ENCODE results near the gene AATK. TPM values are rescaled to one million over a fixed set of nuclear protein-coding genes. Genes with fewer than 3 reads are reported as not detected.

The AATK gene
- polyA plus RNA-seq, 1 of the 3 experiments (the other 2 are of a cell fraction), result 0.51 TPM

GRCh38 chr17:81138083-81138482 lies 27.9 kb downstream of the AATK start:
- Histone ChIP-seq H4K20me1 (ENCODE audit: insufficient read depth) (no peaks in the 10 kb centered on the region), H3K27ac (ENCODE audit: low read depth in 2 of 2, low read length in 1 of 2) (no peak overlapping the region), H3K36me3 (replicated peaks in 1 of 2; ENCODE audit: control insufficient read depth in 1 of 2, insufficient read depth in 2 of 2, low read length in 1 of 2) (no peaks in the 10 kb centered on the region), H3K9ac (no peak overlapping the region), H2AFZ (ENCODE audit: low read depth) (no peak overlapping the region), H3K4me1 (ENCODE audit: control insufficient read depth in 1 of 2, insufficient read depth in 2 of 2, low read depth in 1 of 2, low read length in 1 of 2) (peaks cover 0 to 7% of the 10 kb centered on the region in 2 experiments; a peak in 1 of 4 replicates), H3F3A (replicated peaks; ENCODE audit: insufficient read depth) (peaks cover 12% of the 10 kb centered on the region), H3K27me3 (ENCODE audit: insufficient read depth) (no peaks in the 10 kb centered on the region), H3K4me3 (ENCODE audit: low read depth in 2 of 2, low read length in 1 of 2) (no peak overlapping the region), H3K79me2 (ENCODE audit: insufficient read depth) (no peaks in the 10 kb centered on the region), H3K9me2 (no peaks in the 10 kb centered on the region), H3K9me3 (no peaks in the 10 kb centered on the region), H3K4me2 (no peak overlapping the region)
- 78% methylated on average over 15 of the region's 15 CpGs for WGBS (ENCODE audit: low lambda C conversion rate)
- ChIA-PET CTCF (no interaction called here), POLR2A (no interaction called here)
- TF ChIP-seq REST (IDR thresholded peaks at IDR 0.05; ENCODE audit: low read depth, low read length) (no peak), FOSL2 (IDR thresholded peaks at IDR 0.05; ENCODE audit: borderline replicate concordance, low read depth) (no peak), ELF1 (IDR thresholded peaks at IDR 0.05) (no peak), YY1 (IDR thresholded peaks at IDR 0.05; ENCODE audit: low read depth) (no peak), RCOR1 (IDR thresholded peaks at IDR 0.05; ENCODE audit: low read length) (no peak), USF1 (IDR thresholded peaks at IDR 0.05; ENCODE audit: borderline replicate concordance, low read depth) (no peak), POLR2AphosphoS5 (IDR thresholded peaks at IDR 0.05; ENCODE audit: low read depth, low read length) (no peak), MEF2A (IDR thresholded peaks at IDR 0.05; ENCODE audit: borderline replicate concordance, low read depth) (no peak), TAF1 (IDR thresholded peaks at IDR 0.05; ENCODE audit: borderline replicate concordance, low read depth, low read length) (no peak), SMC3 (IDR thresholded peaks at IDR 0.05; ENCODE audit: low read depth, low read length) (no peak), USF2 (IDR thresholded peaks at IDR 0.05; ENCODE audit: borderline replicate concordance, low read depth, low read length) (no peak), TEAD4 (IDR thresholded peaks at IDR 0.05; ENCODE audit: borderline replicate concordance, insufficient read depth) (no peak)
- no peak for DNase-seq

- POLR2A ChIA-PET, result no interaction called here
- 87% methylated on average over 13 of the region's 13 CpGs for WGBS (ENCODE audit: low lambda C conversion rate)
- H2AFZ ChIP-seq (ENCODE audit: low read depth), result no peak overlapping the region
- TF ChIP-seq ZBTB33 (IDR thresholded peaks at IDR 0.05; ENCODE audit: borderline replicate concordance, low read depth) (no peak), USF1 (IDR thresholded peaks at IDR 0.05; ENCODE audit: borderline replicate concordance, low read depth) (no peak), FOXM1 (IDR thresholded peaks at IDR 0.05; ENCODE audit: low read depth) (no peak), CHD2 (IDR thresholded peaks at IDR 0.05; ENCODE audit: low read length, partially characterized antibody) (no peak), MAX (IDR thresholded peaks at IDR 0.05; ENCODE audit: low read depth) (no peak), NRF1 (IDR thresholded peaks at IDR 0.05; ENCODE audit: low read depth, low read length) (no peak), FOSL2 (IDR thresholded peaks at IDR 0.05; ENCODE audit: borderline replicate concordance, low read depth) (no peak), GATA2 (CRISPR knock-in tag; IDR thresholded peaks at IDR 0.05) (no peak), TCF12 (IDR thresholded peaks at IDR 0.05) (no peak), RAD21 (IDR thresholded peaks at IDR 0.05; ENCODE audit: low read length) (no peak), TAF1 (IDR thresholded peaks at IDR 0.05; ENCODE audit: borderline replicate concordance, low read depth, low read length) (no peak), MEF2A (IDR thresholded peaks at IDR 0.05; ENCODE audit: borderline replicate concordance, low read depth) (no peak), POLR2AphosphoS5 (IDR thresholded peaks at IDR 0.05; ENCODE audit: low read depth, low read length) (no peak)
These were observed 28.8 kb downstream of the AATK start for GRCh38 chr17:81137248-81137647.

More at GRCh38 chr17:81137248-81137647, 28.8 kb downstream of the AATK start:
- Histone ChIP-seq H3K9me2 (no peaks in the 10 kb centered on the region), H3K9me3 (no peaks in the 10 kb centered on the region), H3K4me2 (no peak overlapping the region), H3K79me2 (ENCODE audit: insufficient read depth) (no peaks in the 10 kb centered on the region), H3K9ac (no peak overlapping the region), H3K36me3 (replicated peaks in 1 of 2; ENCODE audit: control insufficient read depth in 1 of 2, insufficient read depth in 2 of 2, low read length in 1 of 2) (no peaks in the 10 kb centered on the region), H3K27ac (ENCODE audit: low read depth in 2 of 2, low read length in 1 of 2) (no peak overlapping the region), H4K20me1 (ENCODE audit: insufficient read depth) (no peaks in the 10 kb centered on the region), H3F3A (replicated peaks; ENCODE audit: insufficient read depth) (peaks cover 12% of the 10 kb centered on the region), H3K27me3 (ENCODE audit: insufficient read depth) (no peaks in the 10 kb centered on the region), H3K4me1 (ENCODE audit: control insufficient read depth in 1 of 2, insufficient read depth in 2 of 2, low read depth in 1 of 2, low read length in 1 of 2) (peaks cover 0 to 4% of the 10 kb centered on the region in 2 experiments; a peak in 1 of 4 replicates), H3K4me3 (ENCODE audit: low read depth in 2 of 2, low read length in 1 of 2) (no peak overlapping the region)
- DNase-seq, result no peak
- CTCF ChIA-PET, result interaction anchor here (1.6 kb wide), 1 partner anchor 64 kb away, joined by 6 read pairs; no protein-coding TSS in a partner anchor
